GM12801 (cell line): ENCODE data around the gene ALS2.

Source experiments
- TF ChIP-seq, protein P1 (sequence below): IDR thresholded peaks from one replicate; pipeline ENCODE4 v1.5.1; 2011; ENCODE audit warnings: control low read depth; ENCODE audit not compliant: insufficient read length; ENCODE audit errors: extremely low read depth

Gene ALS2

GRCh38 chr2:201759567-201759966 is 21.2 kb downstream of the ALS2 start:
- TF ChIP-seq, protein P1, sequence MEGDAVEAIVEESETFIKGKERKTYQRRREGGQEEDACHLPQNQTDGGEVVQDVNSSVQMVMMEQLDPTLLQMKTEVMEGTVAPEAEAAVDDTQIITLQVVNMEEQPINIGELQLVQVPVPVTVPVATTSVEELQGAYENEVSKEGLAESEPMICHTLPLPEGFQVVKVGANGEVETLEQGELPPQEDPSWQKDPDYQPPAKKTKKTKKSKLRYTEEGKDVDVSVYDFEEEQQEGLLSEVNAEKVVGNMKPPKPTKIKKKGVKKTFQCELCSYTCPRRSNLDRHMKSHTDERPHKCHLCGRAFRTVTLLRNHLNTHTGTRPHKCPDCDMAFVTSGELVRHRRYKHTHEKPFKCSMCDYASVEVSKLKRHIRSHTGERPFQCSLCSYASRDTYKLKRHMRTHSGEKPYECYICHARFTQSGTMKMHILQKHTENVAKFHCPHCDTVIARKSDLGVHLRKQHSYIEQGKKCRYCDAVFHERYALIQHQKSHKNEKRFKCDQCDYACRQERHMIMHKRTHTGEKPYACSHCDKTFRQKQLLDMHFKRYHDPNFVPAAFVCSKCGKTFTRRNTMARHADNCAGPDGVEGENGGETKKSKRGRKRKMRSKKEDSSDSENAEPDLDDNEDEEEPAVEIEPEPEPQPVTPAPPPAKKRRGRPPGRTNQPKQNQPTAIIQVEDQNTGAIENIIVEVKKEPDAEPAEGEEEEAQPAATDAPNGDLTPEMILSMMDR, result no peak

DNA sequence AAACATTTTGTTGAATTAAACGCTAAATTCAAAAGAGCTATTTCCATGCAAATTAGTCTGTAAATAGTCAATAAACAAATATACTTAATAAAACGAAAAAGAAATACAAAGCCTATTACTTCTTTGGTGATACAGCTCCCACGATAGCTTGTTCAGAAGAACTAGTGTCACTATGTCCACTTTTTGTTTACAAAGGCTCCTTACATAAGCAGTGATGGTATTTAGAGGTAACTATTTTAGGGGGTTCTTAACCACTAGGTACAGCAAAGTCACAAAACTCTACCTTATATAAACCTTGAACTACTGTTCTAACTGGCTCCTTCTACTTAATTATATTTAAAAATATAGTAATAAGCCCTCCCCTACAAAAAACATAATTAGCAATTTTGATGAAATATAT is 21.9 kb downstream of the ALS2 start:
- TF ChIP-seq, protein P1, result no peak

DNA sequence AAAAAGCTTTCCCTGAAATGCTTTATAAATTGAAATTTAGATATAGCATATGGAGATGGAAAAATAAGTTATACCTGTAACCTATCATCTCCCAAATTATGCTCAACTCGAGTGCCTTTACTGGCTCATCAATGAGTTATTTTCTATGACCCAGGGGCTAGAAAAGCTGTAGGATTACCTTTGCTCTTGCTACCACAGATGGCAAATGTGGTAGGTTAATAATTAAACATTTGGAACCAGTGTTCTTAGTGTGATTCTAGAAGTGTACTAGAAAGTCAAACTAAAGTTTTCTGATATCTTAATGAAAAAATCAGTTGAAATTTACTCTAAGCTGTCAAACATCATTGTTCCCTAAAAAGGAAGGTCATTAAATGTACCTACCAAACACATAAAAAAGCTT is 22.5 kb downstream of the ALS2 start:
- TF ChIP-seq, protein P1, result no peak

DNA sequence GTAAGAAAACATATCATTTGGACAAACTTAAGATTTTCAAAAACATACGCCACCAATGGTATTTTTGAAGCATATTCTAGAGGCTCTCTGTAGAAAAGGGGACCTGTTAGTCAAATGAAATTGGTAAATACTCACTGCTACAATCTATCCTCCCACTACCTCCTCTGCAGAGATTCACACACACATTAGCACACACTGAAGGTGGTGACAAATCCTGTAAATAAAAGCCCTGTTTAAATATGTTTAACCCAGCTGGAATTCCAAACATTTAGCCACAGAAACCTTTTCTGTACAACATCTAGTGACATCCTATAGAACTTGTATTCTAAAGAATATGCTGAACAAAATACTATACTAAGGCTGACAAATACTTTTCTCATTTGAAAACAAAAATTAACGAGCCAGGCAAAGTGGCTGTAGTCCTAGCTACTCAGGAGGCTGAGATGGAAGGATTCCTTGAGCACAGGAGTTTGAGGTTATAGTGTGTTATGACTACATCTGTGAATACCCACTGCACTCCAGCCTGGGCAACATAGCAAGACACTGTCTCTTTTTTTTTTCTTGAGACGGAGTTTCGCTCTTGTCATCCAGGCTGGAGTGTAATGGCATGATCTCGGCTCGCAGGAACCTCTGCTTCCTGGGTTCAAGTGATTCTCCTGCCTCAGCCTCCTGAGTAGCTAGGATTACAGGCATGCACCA is 25.9 kb downstream of the ALS2 start:
- TF ChIP-seq, protein P1, result no peak

GRCh38 chr2:201751566-201751965 is 29.2 kb downstream of the ALS2 start:
- TF ChIP-seq, protein P1, result no peak

GRCh38 chr2:201746551-201746950 is 34.2 kb downstream of the ALS2 start:
- TF ChIP-seq, protein P1, result no peak

- TF ChIP-seq, protein P1, result no peak
These were observed 45.2 kb downstream of the ALS2 start for GRCh38 chr2:201735486-201735885.
